ENCODE measurements around the gene OSBP2.
A peak's percentile ranks its signal among the peaks of the same experiment; 100 is the strongest.

Gene OSBP2

GRCh38 chr22:30861688-30862552, 167.2 kb downstream of the OSBP2 start:
- no peak overlapping the region for H3K4me3 ChIP-seq (replicated peaks in 1 of 2; ENCODE audit: low read depth in 2 of 2, low read length in 2 of 2)
- no peak for DNase-seq (ENCODE audit: low read depth in 2 of 2)
- TF ChIP-seq CTCF (IDR thresholded peaks at IDR 0.05; ENCODE audit: low read depth, low read length) = no peak

DNA sequence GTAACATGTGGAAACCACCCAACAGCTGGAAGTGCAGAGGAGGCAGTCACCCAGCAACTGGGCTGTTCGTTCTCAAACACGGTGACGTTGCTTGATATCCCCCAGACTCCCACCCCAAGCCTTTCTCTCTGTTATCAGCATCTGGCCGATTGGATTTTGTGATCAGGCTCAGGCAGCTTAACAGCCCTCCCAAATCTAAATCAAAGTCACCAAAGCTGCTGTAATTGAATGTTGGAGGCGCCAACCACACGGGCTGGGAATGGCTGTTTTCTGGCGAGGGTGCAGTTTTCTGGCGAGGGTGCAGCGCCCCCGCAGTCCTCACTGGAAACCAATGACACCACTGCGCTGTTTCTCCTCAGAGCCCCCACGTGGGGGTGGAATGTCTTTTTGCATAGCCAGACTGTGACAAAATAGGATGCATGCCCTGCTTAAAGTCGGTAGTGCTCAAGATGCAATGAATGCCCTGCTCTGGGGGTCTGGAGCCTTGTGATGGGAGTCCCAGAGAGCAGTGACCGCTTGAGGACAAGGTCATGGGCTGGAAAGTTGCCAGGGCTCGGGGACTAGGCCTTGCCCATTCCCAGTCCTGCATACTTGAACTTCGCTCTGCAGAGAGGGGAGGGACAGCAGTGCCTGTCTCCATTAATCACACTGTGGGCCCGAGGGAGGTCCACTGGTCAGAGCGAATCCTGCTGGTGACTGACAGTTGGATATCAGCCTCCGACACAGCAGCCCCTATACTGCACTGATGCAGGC, 168.6 kb downstream of the OSBP2 start:
- H3K4me3 ChIP-seq (replicated peaks in 1 of 2; ENCODE audit: low read depth in 2 of 2, low read length in 2 of 2) = no peak overlapping the region
- DNase-seq (ENCODE audit: low read depth in 2 of 2) = peak in 1 of 2 donors; percentile 8
- no peak for TF ChIP-seq CTCF (IDR thresholded peaks at IDR 0.05; ENCODE audit: low read depth, low read length)

DNA sequence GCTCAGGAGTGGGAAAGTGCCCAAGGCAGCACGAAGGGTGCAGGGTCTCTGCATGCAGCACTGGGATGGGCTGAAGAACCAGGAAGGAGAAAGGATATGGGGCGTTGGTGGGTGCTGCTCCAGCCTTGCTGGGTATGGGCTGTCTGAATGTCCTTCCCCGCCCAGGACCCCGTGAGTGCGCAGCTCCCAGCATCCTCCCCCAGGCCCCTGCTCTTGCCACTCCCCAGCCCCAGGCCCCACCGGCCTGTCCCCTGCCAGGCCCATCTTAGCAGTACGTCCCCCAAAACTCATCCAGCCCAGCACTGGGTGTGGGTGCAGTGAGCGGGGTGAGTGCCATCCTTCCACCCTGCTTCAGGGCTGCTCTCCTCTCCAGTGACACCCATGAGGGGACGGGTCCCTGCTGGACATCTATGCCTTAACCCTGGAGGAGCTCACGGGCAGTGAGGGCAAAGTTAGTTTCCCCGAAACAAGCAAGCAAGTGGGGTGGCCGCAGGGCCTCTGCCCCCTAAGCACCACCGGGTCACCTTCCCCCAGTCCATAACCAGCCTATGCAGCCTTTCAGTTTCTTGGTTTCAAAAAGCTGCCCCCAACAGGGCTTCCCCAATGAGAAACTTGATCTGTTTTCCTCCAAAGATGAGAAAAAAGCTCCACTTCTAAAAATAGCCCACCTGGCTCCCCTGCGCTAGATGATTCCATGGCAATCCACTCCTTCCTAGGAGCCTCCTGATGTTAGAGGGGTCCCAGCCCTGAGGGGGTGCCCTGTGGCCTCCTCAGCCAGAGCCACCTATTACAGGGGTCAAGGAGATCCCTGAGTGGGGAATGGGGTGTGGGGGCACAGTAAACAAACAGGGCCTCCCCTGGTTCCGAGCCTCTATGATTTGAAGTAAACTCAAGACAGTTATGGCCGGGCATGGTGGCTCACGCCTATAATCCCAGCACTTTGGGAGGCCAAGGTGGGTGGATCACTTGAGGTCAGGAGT, 170.1 kb downstream of the OSBP2 start:
- no peak for DNase-seq (ENCODE audit: low read depth in 2 of 2)
- no peak for TF ChIP-seq CTCF (IDR thresholded peaks at IDR 0.05; ENCODE audit: low read depth, low read length)
- H3K4me3 ChIP-seq (replicated peaks in 1 of 2; ENCODE audit: low read depth in 2 of 2, low read length in 2 of 2) = no peak overlapping the region

- no peak for DNase-seq (ENCODE audit: low read depth in 2 of 2)
- H3K4me3 ChIP-seq (replicated peaks in 1 of 2; ENCODE audit: low read depth in 2 of 2, low read length in 2 of 2) = no peak overlapping the region
- TF ChIP-seq CTCF (IDR thresholded peaks at IDR 0.05; ENCODE audit: low read depth, low read length) = no peak
Measured at GRCh38 chr22:30865656-30866055, 171.0 kb downstream of the OSBP2 start.

DNA sequence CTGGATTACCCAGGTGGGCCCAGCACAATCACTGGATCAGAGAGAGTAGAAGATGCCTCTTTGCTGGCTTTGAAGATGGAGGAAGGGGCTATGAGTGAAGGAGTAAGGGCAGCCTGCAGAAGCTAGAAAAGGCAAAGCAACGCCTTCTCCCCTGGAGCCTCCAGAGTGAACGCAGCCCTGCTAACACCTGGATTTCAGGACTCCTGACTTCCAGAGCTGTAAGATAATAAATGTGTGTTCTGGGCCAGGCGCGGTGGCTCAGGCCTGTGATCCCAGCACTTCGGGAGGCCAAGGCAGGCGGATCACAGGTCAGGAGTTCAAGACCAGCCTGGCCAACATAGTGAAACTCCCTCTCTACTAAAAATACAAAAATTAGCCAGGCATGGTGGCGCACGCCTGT, 171.5 kb downstream of the OSBP2 start:
- H3K4me3 ChIP-seq (replicated peaks in 1 of 2; ENCODE audit: low read depth in 2 of 2, low read length in 2 of 2) = no peak overlapping the region
- no peak for TF ChIP-seq CTCF (IDR thresholded peaks at IDR 0.05; ENCODE audit: low read depth, low read length)
- DNase-seq (ENCODE audit: low read depth in 2 of 2) = no peak

GRCh38 chr22:30866811-30867271, 172.2 kb downstream of the OSBP2 start:
- peak in 1 of 2 donors; percentile 14 for DNase-seq (ENCODE audit: low read depth in 2 of 2)
- H3K4me3 ChIP-seq (replicated peaks in 1 of 2; ENCODE audit: low read depth in 2 of 2, low read length in 2 of 2) = no peak overlapping the region
- peak; percentile 13 for TF ChIP-seq CTCF (IDR thresholded peaks at IDR 0.05; ENCODE audit: low read depth, low read length)
